ENCODE measurements around the gene ATP8B4.

GRCh38 chr15:49898575-49899283 is 220.3 kb downstream of the ATP8B4 start:
- no peak for TF ChIP-seq CTCF (IDR thresholded peaks at IDR 0.05)
- no peak for TF ChIP-seq EP300 (IDR thresholded peaks at IDR 0.05)
- TF ChIP-seq POLR2A (IDR thresholded peaks at IDR 0.05), result no peak
